Hematopoietic multipotent progenitor cell (in vitro differentiated cells): ENCODE results near the gene NF1. TPM values are rescaled to one million over a fixed set of nuclear protein-coding genes. Genes with fewer than 3 reads are reported as not detected.
"Not testable (repeated sequence)": the region's sequence is repeated elsewhere in the genome, so short reads cannot be mapped to it uniquely, and the experiment has no call there.

ENCODE experiments used
- DNase-seq, 3 donors: peaks; one replicate each; pipeline ENCODE4 v3.0.0-alpha.2; 2011 to 2015; ENCODE audit warnings: low read depth in 2 of 3, low spot score in 2 of 3
- total RNA-seq: library from RNA; depleted of rRNA; stranded (reverse); fragments of >200 nt; gene quantifications from one replicate; pipeline ENCODE4 v1.2.3, GENCODE V29; 2012

Gene NF1
- total RNA-seq, 1 donor: 28.5 TPM

GRCh38 chr17:31130286-31131224 lies 35.8 kb downstream of the NF1 start:
- no peak for DNase-seq

GRCh38 chr17:31131299-31131698 lies 36.5 kb downstream of the NF1 start:
- DNase-seq: no peak

DNA sequence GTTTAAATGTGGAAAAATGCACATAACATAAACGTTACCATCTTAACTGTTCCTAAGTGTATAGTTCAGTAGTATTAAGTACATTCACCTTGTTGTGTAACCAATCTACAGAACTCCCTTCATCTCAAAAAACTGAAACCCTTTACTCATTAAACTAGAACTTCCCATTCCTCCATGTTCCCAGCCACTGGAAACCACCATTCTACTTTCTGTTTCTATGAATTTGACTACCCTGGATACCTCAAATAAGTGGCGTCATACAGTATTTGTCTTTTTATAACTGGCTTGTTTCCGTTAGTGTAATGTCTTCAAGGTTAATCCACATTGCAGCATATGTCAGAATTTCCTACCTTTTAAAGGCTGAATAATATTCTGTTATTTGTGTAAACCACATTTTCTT lies 38.2 kb downstream of the NF1 start:
- no peak for DNase-seq

- DNase-seq: no peak
Observed at GRCh38 chr17:31134576-31134975, 39.8 kb downstream of the NF1 start.

GRCh38 chr17:31136319-31136718 lies 41.5 kb downstream of the NF1 start:
- DNase-seq: no peak

DNA sequence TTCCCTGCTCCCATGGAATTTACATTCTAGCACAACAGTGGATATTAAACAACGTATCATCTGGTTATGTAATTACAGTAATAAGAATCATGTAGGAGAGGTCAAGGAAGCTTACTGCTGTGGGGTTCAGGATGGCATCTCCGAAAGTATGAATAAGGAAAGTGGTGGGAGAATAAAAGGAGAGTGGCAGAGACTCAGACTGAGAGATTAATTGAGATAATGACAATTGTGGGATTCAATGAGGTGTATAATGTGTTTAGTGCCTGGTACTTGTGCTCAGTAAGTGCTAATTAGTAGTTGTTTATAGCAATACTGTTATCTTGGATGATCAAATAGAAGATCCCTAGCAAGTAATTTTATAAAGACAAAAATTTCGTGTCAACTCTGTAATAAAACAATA lies 45.3 kb downstream of the NF1 start:
- DNase-seq: no peak

- no peak for DNase-seq
Observed at GRCh38 chr17:31144428-31144827, 49.7 kb downstream of the NF1 start.

GRCh38 chr17:31144836-31145235 lies 50.1 kb downstream of the NF1 start:
- no peak for DNase-seq

GRCh38 chr17:31147507-31148202 lies 52.9 kb downstream of the NF1 start:
- DNase-seq: no peak

GRCh38 chr17:31148205-31148604 lies 53.4 kb downstream of the NF1 start:
- no peak for DNase-seq

DNA sequence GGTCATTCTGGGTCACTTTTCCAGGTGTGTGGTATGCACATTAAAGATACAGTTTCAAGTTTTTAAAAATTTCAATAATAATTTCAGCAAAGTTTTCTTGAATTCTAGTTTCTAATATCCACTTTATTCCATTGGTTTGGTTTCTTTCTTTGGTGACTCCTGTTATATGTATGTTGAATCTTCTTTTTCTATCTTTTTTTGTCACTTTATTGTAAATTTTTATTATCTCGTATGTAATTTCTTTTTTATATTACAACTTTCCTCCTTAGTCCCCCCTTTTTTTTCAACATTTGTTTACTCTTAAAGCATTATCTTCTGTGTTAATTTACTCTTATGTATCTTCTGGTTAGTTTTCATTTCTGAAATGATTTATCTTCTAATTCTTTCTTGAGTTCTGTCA lies 57.5 kb downstream of the NF1 start:
- DNase-seq: no peak

DNA sequence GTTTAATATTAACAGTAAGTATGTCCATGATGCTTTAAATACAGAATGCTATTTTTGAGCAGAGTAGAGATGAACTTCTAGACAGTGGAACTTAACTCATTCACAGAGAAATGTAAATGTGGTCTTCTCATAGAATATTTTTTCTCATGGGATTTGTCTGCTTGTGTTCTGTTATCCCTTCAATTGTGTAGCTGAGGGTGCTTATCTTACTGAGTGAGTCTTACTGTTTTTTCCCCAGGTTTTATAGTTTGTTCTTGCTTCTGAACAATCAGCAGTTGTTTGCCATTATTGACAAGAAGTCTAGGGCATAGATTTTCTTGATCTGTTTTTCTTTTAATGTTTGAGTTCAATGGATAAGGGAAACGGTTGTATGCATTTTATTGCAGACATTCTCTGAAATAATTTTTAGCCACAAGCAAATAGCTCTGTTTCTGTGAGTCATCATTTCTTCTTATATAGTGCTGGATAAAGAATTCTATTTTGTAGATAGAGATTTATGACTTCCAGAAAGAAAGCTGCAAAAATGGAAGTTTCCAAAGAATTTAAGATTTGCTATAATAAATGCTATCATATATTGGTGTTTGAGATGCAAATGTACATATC lies 60.5 kb downstream of the NF1 start:
- no peak for DNase-seq

DNA sequence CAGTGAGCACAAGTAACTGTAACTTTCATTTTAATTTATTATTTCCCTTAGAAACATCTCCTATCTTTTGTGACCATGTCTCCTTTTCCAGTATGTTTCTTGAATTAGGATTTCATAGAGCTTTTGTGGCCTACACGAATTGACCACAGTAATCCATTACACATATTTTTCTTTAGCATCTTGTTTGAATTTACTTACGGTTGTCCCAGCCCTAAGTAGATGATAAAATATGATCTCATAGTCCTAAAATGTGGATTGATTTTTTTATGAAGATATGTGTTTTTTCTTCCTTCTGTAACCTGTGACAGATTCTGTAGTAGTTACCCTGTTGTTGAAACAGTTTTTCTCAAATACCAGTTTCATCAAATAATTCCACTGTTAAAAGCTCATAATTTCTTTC lies 61.5 kb downstream of the NF1 start:
- DNase-seq: no peak

DNA sequence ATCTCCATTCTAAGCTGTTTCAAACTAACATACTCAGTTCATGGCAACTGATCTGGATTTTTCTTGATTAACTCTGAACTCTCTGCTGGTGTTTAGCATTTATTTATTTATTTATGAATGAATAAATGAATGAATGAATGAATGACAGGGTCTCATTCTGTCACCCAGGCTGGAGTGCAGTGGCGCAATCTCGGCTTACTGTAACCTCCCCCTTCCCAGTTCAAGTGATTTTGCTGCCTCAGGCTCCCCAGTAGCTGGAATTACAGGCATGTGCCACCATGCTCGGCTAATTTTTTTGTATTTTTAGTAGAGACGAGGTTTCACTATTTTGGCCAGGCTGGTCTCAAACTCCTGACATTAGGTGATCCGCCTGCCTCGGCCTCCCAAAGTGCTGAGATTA lies 62.1 kb downstream of the NF1 start:
- not testable (repeated sequence) for DNase-seq

DNA sequence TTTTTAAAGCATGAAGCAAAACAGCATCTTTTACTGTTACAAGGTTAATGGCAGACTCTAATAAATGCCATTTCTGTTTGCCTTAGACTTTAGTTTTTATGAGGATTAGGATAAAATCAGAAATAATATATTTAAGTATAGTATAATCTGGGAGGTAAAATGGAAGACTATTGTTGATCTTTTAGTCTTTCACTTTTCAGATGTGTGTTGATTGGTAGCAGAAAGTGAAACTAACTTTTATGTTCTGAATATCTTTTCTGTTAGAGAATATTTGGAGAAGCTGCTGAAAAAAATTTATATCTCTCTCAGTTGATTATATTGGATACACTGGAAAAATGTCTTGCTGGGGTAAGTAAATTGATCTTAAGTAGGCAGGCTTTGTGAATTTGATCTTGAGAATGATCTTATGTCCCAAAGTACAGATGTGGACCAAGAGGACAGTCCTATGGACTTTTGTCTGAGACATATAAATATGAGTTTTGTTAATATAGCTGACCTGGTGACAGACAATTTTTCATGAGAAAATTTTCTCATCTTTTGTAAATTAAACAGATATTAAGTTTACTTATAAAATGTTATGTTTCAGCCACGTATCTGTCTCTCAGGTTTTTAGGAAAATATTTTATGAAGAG lies 64.1 kb downstream of the NF1 start:
- DNase-seq: peak in 1 of 3 donors; percentile 46

DNA sequence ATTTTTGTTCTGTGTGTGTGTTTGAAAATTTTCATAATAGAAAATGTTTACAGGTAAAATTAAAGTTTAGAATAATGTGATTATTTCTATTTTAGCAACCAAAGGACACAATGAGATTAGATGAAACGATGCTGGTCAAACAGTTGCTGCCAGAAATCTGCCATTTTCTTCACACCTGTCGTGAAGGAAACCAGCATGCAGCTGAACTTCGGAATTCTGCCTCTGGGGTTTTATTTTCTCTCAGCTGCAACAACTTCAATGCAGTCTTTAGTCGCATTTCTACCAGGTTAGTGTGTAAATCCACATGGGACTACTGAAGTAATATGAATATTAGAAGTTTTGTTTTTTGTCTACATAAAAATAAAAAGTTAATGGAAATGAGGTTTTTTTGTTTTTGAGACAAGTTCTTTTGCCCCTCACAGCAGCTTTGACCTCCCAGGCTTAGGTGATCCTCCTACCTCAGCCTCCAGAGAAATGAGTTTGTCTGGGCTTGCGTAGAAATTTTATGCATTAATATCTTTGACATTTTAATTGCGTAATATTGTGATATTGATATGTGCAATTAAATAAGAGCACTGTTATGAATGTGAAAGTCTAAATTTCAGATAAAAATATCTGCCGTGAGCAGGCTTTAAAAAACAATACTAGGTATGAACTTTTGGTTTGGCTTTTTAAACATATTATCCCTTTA lies 68.5 kb downstream of the NF1 start:
- DNase-seq: no peak

- no peak for DNase-seq
Observed at GRCh38 chr17:31167111-31167510, 72.3 kb downstream of the NF1 start.

DNA sequence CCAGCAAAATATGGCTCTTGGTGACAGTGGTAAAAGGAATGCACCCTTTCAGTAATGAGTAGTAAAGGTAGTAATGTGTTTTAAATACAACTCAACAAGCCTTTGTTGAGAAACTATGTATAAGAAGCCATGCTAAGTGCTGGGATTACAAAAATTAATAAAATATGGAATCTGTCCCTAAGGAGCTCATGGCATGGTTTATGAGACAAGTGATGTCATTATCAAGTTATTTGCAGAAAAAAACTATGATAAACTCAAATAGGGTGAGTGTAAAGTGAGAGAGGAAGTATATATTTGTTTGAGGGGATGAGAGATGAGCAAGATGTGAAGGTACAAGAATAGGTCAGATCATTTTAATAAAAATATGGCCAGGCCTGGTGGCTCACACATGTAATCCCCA lies 76.9 kb downstream of the NF1 start:
- DNase-seq: no peak

DNA sequence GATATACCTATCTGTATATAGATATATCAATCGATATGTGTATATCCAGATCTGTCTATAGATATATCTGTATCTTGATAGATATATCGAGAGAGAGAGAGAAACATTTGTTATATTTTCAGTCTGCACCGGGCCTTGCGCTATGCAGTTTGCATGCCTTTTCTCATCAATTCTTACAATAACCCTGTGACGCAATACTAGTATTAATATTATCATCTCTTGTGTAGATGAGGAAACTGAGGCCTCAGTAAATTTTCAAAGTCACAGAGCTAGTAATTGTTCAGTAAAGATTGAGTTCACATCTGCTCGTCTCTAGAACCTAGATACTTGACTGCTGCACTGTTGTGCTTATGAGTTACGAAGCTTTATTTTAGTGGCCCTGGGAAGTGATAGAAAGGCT lies 77.6 kb downstream of the NF1 start:
- DNase-seq: no peak

- no peak for DNase-seq
Observed at GRCh38 chr17:31174215-31174614, 79.4 kb downstream of the NF1 start.

GRCh38 chr17:31175237-31175636 lies 80.5 kb downstream of the NF1 start:
- no peak for DNase-seq
